Dendritic cell treated with granulocyte-macrophage colony-stimulating factor and Interleukin-4, amounts not matched to agents 40 ng/mL and 50 ng/mL, for 4 days (primary cell): ENCODE results near the gene CDH12.

Experiments
- H3K27ac Mint-ChIP-seq: one replicate; pipeline ENCODE4 v1.8.0; 2022; ENCODE audit warnings: mild to moderate bottlenecking, mixed read lengths
- H3K27me3 Mint-ChIP-seq: one replicate; pipeline ENCODE4 v1.8.0; 2022; ENCODE audit warnings: mild to moderate bottlenecking, mixed read lengths
- H3K36me3 Mint-ChIP-seq: one replicate; pipeline ENCODE4 v1.8.0; 2022; ENCODE audit warnings: low read depth, mixed read lengths
- H3K4me1 Mint-ChIP-seq: one replicate; pipeline ENCODE4 v1.8.0; 2022; ENCODE audit warnings: low read depth, mixed read lengths
- H3K4me3 Mint-ChIP-seq: one replicate; pipeline ENCODE4 v1.8.0; 2022; ENCODE audit warnings: mild to moderate bottlenecking, moderate library complexity, mixed read lengths
- H3K9me3 Mint-ChIP-seq: one replicate; pipeline ENCODE4 v1.8.0; 2022; ENCODE audit warnings: mixed read lengths
- intact Hi-C: fragments of 100-400 bp; cut with micrococcal nuclease; formaldehyde crosslinking; loops from one replicate; pipeline ENCODE4 v1.15.0; 2022

The CDH12 gene

DNA sequence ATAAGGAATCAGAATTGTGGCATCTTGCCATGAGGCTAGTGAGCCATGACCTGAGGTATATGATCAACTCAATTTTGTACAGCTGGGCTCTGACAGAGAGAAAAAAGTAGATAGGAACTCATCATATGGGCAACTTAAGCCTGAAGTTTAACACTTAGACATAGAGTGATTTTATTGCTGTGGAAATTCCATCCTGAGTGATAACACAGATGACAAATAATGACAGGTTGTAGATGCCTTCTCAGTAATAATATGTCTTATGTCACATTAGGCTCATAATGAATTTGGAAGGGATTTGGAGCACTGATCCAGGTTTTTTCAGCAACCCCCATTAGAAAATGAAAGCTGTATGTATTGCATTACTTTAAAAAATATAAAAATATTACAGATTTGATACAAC lies 744.6 kb downstream of the CDH12 start:
- no peaks in the 10 kb centered on the region for H3K4me1 Mint-ChIP-seq
- no peaks in the 10 kb centered on the region for H3K9me3 Mint-ChIP-seq
- H3K36me3 Mint-ChIP-seq, result no peaks in the 10 kb centered on the region
- intact Hi-C loops, result no loop called here
- H3K27me3 Mint-ChIP-seq, result no peaks in the 10 kb centered on the region
- no peak overlapping the region for H3K27ac Mint-ChIP-seq
- no peak overlapping the region for H3K4me3 Mint-ChIP-seq

DNA sequence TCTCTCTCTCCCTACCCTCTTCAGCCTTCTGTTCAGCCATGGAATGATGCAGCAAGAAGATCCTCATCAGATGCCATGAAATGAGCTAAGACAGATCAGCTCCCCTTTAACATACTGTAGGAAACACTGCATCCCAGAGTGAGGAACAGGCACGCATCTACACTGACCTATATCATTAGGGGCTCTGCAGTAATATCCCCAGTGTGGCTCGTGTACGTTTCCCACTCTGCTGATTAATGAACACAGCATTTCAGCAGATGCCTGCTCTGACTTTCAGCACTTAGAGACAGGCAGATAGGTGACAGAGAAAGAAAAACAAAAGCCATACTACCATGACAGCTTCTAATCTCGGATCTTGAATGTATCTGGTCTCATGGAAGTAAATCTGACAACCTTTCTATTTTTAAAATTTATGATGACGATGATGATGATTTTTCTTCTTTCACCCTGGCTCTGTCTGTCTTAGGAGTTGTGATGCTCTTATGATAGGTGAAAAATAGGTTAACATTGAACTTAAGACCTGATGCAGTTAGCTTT lies 750.3 kb downstream of the CDH12 start:
- no peaks in the 10 kb centered on the region for H3K27me3 Mint-ChIP-seq
- intact Hi-C loops, result no loop called here
- no peak overlapping the region for H3K27ac Mint-ChIP-seq
- no peaks in the 10 kb centered on the region for H3K4me1 Mint-ChIP-seq
- H3K4me3 Mint-ChIP-seq, result no peak overlapping the region
- no peaks in the 10 kb centered on the region for H3K9me3 Mint-ChIP-seq
- H3K36me3 Mint-ChIP-seq, result no peaks in the 10 kb centered on the region

DNA sequence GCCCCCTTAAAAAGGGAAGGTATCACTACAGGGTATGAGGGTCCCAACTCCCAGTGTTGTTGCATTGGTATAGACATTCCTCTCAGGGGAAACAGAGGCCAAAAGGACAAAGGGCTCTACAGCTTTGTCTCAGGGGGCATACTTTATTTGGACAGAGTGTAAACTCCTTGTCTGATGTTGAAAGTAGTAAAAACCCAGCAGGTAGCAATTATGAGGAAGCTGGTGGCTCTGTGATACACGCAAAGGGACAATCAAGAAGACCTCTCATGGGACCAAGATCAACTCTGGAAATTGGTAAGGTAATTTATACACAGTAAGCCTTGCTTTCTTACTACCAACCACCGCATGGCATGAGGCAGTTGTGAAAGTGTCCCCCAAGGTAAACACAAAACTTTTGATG lies 764.6 kb downstream of the CDH12 start:
- no peaks in the 10 kb centered on the region for H3K36me3 Mint-ChIP-seq
- H3K27me3 Mint-ChIP-seq, result no peaks in the 10 kb centered on the region
- intact Hi-C loops, result no loop called here
- H3K4me3 Mint-ChIP-seq, result no peak overlapping the region
- no peak overlapping the region for H3K27ac Mint-ChIP-seq
- no peaks in the 10 kb centered on the region for H3K9me3 Mint-ChIP-seq
- H3K4me1 Mint-ChIP-seq, result no peaks in the 10 kb centered on the region

DNA sequence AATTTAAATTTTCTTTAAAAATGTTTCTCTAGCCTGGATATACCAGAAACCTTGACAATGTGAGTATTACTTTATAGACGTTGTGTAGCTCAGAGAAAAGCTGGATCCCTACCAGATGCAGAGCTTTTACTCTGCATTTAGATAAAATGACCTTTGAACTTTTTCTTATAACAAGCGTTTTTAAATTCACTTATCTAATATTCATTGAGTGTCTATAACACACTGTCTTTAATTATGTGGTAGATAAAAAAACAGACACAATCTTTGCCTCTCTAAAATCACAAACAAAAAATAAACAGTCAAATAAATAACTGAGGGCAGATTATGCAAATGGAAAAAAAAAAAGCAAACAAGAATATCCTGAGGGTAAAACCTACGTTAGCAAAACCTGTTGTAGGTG lies 773.6 kb downstream of the CDH12 start:
- Mint-ChIP-seq H3K9me3 (no peaks in the 10 kb centered on the region), H3K36me3 (no peaks in the 10 kb centered on the region), H3K4me3 (no peak overlapping the region), H3K27me3 (no peaks in the 10 kb centered on the region), H3K4me1 (no peaks in the 10 kb centered on the region), H3K27ac (no peak overlapping the region)
- intact Hi-C loops, result no loop called here

DNA sequence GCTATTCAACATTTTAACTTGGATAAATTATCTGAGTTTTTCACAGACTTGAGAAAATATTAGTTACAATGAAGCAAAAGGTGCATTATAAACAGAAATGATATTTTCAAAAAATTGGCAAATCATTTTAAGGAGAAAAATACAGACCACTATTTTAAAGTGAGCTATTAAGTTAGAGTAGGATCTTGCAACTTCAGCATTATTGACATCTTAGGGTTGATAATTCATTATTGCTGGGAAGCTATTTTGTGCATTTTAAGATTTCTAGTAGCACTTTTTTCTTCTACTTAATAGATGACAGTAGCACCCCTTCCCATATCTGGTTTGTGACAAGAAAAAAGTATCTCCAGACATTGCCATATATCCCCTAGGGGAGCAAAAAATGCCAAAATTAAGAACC lies 774.1 kb downstream of the CDH12 start:
- Mint-ChIP-seq H3K27me3 (no peaks in the 10 kb centered on the region), H3K4me1 (no peaks in the 10 kb centered on the region), H3K9me3 (no peaks in the 10 kb centered on the region), H3K4me3 (no peak overlapping the region), H3K27ac (no peak overlapping the region), H3K36me3 (no peaks in the 10 kb centered on the region)
- intact Hi-C loops, result no loop called here

DNA sequence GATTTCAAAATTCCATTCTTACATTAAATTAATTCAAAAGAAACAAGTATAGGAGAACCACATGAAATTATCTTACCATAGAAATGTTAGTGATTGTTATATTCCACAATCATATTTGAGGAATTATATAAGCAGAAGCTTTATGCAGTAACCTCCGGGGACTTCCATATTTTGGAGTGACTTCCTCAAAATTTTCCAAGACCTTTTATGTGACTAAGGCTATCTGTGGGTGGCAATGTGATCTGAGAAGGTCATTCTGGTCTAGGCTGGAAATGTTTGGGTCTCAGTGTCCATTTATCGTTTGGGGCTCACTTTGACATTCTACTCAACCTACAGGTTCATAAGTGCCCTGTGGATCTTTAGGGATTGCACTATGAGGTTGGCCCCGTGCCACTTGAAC lies 776.6 kb downstream of the CDH12 start:
- Mint-ChIP-seq H3K27ac (no peak overlapping the region), H3K27me3 (no peaks in the 10 kb centered on the region), H3K4me1 (no peaks in the 10 kb centered on the region), H3K9me3 (no peaks in the 10 kb centered on the region), H3K36me3 (no peaks in the 10 kb centered on the region), H3K4me3 (no peak overlapping the region)
- intact Hi-C loops, result no loop called here

DNA sequence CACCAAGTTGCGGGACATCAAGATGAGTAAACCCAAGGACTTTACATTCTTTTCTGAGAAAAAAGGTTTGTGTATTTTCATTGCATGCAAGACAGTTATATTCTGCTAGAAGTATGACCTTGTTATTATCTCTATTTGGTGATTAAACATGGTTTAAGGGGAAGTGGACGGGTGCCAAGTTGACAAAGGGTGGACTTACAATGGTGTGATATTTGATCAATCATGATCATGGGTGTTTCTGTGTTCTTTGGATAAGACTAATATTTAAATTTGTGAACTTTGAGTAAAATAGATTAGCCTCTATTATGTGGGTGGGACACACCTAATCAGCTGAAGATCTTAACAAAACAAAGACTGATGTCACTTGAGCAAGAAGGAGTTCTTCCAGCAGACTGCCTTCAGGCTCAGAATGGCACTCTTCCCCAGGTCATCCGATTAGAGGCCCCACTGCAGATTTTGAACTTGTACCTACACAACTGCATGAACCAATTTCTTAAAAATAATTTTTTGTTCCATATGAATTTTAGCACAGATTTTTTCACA lies 782.9 kb downstream of the CDH12 start:
- H3K9me3 Mint-ChIP-seq, result peaks cover 11% of the 10 kb centered on the region
- H3K27ac Mint-ChIP-seq, result no peak overlapping the region
- H3K36me3 Mint-ChIP-seq, result no peaks in the 10 kb centered on the region
- intact Hi-C loops, result no loop called here
- no peaks in the 10 kb centered on the region for H3K27me3 Mint-ChIP-seq
- H3K4me1 Mint-ChIP-seq, result no peaks in the 10 kb centered on the region
- no peak overlapping the region for H3K4me3 Mint-ChIP-seq

DNA sequence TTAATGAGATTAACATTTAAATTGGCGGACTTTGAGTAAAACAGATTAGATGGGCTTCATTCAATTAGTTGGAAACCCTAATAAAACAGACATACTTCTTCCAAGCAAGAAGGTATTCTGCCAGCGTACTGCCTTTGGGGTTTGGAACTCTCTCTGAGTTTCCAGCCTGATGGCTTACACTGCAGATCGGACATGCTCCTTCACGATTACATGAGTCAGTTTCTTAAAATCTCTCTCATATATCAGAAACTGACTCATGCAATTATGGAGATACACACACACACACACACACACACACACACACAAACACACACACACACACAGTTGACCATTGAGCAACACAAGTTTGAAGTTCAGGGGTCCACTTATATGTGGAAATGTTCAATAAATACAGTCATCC lies 789.4 kb downstream of the CDH12 start:
- H3K4me1 Mint-ChIP-seq, result no peaks in the 10 kb centered on the region
- no peaks in the 10 kb centered on the region for H3K36me3 Mint-ChIP-seq
- intact Hi-C loops, result no loop called here
- H3K27ac Mint-ChIP-seq, result no peak overlapping the region
- no peaks in the 10 kb centered on the region for H3K27me3 Mint-ChIP-seq
- H3K4me3 Mint-ChIP-seq, result no peak overlapping the region
- H3K9me3 Mint-ChIP-seq, result peaks cover 8% of the 10 kb centered on the region

DNA sequence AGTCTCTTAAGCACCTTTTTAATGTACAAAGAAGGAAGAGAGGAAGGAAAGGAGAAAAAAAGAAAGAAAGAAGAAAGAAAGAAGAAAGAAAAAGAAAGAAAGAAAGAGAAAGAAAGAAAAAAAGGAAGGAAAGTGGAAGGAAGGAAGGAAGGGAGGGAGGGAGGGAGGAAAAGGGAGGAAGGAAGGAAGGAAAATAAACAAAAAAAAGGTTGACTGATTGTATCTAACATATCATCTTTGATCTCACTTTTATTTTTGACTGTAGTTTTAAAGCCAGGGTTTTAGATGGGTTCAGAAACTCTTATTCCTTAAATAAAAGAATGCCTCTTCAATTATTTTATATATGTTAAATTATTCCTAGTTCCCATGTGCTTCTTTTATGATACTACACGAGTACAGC lies 794.5 kb downstream of the CDH12 start:
- H3K4me1 Mint-ChIP-seq, result no peaks in the 10 kb centered on the region
- H3K27ac Mint-ChIP-seq, result no peak overlapping the region
- no peaks in the 10 kb centered on the region for H3K36me3 Mint-ChIP-seq
- no peaks in the 10 kb centered on the region for H3K27me3 Mint-ChIP-seq
- no peaks in the 10 kb centered on the region for H3K9me3 Mint-ChIP-seq
- intact Hi-C loops, result no loop called here
- H3K4me3 Mint-ChIP-seq, result no peak overlapping the region

DNA sequence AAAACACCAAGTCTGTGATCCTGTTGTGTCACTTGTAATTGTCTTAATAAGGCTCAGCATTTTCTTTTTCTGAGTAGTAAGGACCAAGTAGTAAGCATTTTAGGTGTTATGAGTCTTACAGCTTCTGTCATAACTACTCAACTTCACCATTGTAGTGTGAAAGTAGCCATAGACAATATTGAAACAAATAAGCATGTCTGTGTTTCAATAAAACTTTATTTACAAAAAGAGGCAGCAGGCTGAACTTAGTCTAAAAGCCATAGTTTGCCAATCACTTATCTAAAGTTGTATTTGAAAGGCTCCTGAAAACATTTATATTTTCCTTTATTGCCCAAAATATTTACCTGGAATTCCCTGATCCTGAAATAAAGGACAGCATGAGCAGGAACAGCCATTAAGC lies 796.1 kb downstream of the CDH12 start:
- Mint-ChIP-seq H3K36me3 (no peaks in the 10 kb centered on the region), H3K9me3 (no peaks in the 10 kb centered on the region), H3K27ac (no peak overlapping the region), H3K4me1 (no peaks in the 10 kb centered on the region), H3K4me3 (no peak overlapping the region), H3K27me3 (no peaks in the 10 kb centered on the region)
- intact Hi-C loops, result no loop called here

DNA sequence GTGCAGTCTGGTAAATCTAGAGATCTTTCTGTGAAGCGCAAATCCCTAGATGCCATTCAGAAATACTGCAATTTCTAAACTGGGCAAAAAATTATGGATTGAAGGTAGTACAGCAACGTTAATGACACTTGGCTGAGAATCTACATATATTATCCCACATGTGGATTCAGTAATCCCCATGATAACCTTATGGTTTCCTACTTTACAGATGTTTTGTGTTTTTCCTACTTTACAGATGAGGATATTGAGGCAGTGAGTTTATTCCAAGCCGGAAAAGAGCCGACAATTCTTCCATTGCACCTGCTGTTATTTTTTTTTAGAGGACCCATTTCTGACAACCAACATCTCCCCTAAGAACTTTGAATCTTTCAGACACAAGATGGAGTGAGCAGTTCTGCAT lies 796.5 kb downstream of the CDH12 start:
- no peaks in the 10 kb centered on the region for H3K9me3 Mint-ChIP-seq
- intact Hi-C loops, result no loop called here
- H3K4me1 Mint-ChIP-seq, result no peaks in the 10 kb centered on the region
- no peaks in the 10 kb centered on the region for H3K27me3 Mint-ChIP-seq
- H3K27ac Mint-ChIP-seq, result no peak overlapping the region
- H3K36me3 Mint-ChIP-seq, result no peaks in the 10 kb centered on the region
- H3K4me3 Mint-ChIP-seq, result no peak overlapping the region

DNA sequence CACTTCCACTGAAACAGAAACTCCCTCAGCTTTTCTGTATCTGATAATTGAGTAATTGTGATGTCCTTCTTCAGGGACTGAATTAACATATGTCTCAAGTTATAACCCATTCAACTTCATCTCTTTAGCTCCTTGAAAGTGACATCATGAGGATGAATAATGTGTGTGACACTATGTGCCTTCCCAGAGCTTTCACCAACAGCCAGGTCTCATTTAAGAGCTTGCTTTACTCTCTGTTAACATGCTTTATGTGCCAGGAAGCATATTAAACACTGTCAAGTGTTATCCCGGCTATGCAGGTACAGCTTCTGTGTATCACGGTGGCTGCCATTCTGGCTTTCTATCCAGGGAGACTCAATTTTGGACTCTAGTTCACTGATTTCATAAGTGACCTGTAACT lies 799.9 kb downstream of the CDH12 start:
- no peaks in the 10 kb centered on the region for H3K27me3 Mint-ChIP-seq

DNA sequence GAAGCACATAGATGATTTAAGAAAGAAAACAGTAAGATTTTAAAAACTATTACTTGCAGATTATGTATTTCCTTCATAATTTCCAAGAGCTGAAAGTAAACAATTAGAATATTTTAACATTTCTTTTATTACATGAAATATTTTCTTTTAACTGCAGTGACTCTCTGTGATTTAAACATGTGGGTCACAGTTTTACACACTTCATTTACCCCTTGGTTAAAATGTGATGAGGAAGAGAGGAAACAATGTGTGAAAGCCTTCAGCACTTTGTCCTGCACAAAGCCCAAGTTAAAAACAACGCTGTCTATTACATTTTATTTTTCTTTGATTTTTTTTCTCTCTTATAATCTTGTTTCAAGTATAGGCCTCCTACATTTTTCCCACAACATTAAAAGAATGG lies 801.3 kb downstream of the CDH12 start:
- Mint-ChIP-seq H3K36me3 (no peaks in the 10 kb centered on the region), H3K9me3 (peaks cover 12% of the 10 kb centered on the region)
- intact Hi-C loops, result no loop called here

More for the DNA sequence above, 799.9 kb downstream of the CDH12 start:
- Mint-ChIP-seq H3K9me3 (peaks cover under 1% of the 10 kb centered on the region), H3K36me3 (no peaks in the 10 kb centered on the region), H3K4me1 (no peaks in the 10 kb centered on the region), H3K27ac (no peak overlapping the region), H3K4me3 (no peak overlapping the region)
- intact Hi-C loops, result no loop called here

DNA sequence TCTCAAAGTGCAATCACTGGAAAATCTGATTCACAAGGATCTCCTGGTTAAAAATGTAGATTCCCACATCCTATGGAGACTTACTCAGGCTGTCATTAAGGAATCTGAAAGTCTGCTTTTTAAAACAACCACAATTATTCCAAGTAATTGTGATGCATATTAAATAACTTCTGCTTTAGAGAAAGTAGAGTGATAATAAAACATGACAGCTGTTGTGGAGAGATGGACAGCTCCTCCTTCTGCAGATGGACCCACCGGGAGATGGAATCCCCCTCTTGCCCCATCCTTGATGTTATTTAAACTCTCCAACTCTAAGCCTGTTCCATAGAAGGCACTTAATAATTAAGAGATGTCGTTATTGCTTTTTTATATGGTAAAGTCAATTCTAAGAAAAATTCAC lies 802.2 kb downstream of the CDH12 start:
- Mint-ChIP-seq H3K4me1 (no peaks in the 10 kb centered on the region), H3K4me3 (no peak overlapping the region), H3K27me3 (no peaks in the 10 kb centered on the region), H3K27ac (no peak overlapping the region), H3K36me3 (no peaks in the 10 kb centered on the region), H3K9me3 (peaks cover 12% of the 10 kb centered on the region)
- intact Hi-C loops, result no loop called here

More for the DNA sequence above, 801.3 kb downstream of the CDH12 start:
- Mint-ChIP-seq H3K27ac (no peak overlapping the region), H3K4me3 (no peak overlapping the region), H3K4me1 (no peaks in the 10 kb centered on the region), H3K27me3 (no peaks in the 10 kb centered on the region)

DNA sequence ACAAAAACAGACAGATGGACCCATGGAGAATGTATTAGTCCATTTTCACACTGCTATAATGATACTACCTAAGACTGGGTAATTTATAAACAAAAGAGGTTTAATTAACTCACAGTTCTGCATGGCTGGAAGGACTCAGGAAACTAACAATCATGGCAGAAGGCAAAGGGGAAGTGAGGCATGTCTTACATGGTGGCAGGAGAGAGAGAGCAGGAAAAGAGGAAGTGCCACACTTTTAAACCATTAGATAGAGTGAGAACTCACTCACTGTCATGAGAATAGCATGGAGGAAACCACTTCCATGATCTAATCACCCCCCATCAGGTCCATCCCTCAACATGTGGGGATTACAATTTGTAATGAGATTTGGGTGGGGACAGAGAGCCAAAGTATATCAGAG lies 808.9 kb downstream of the CDH12 start:
- H3K4me1 Mint-ChIP-seq, result no peaks in the 10 kb centered on the region
- intact Hi-C loops, result no loop called here
- H3K27ac Mint-ChIP-seq, result no peak overlapping the region
- H3K36me3 Mint-ChIP-seq, result no peaks in the 10 kb centered on the region
- no peaks in the 10 kb centered on the region for H3K27me3 Mint-ChIP-seq
- H3K4me3 Mint-ChIP-seq, result no peak overlapping the region
- peaks cover 55% of the 10 kb centered on the region for H3K9me3 Mint-ChIP-seq
